H1 (cell line): Measurements from ENCODE around the gene NHS. TPM values are rescaled to one million over a fixed set of nuclear protein-coding genes. Genes with fewer than 3 reads are reported as not detected.

Experiments used
- CTCF ChIA-PET: fragments of 300-600 bp; sonication (Branson Sonifier 250); formaldehyde crosslinking; loops from one replicate; lab custom pipeline; 2021; ENCODE audit not compliant: partially characterized antibody; lab: Charles Lee
- POLR2A ChIA-PET: fragments of 300-600 bp; sonication (Branson Sonifier 250); formaldehyde crosslinking; loops from one replicate; lab custom pipeline; 2021; ENCODE audit warnings: inconsistent platforms; ENCODE audit not compliant: partially characterized antibody; lab: Charles Lee
- DNase-seq, 2 experiments: peaks; one replicate each; pipeline versions ENCODE4 v3.0.0 to v3.0.0-alpha.2; 2010 to 2022; ENCODE audit warnings: low spot score in 2 of 2, low read depth in 1 of 2, mixed read lengths in 1 of 2
- FAIRE-seq: peaks from 2 replicates; lab custom pipeline; 2011; peaks lifted over from hg19 to GRCh38; lab: Jason Lieb, UNC
- H2AFZ ChIP-seq: 2 replicates; pipeline ENCODE4 v1.8.1; 2012; ENCODE audit warnings: low read length, inconsistent platforms
- H2AK5ac ChIP-seq: 2 replicates; pipeline ENCODE4 v1.6.1; 2013; ENCODE audit warnings: low read depth, low read length
- H2BK120ac ChIP-seq: replicated peaks from 2 replicates; pipeline ENCODE3; 2013; ENCODE audit warnings: low read depth, low read length, inconsistent platforms
- H2BK12ac ChIP-seq: 2 replicates; pipeline ENCODE4 v1.6.1; 2013; ENCODE audit warnings: low read depth, low read length
- H2BK15ac ChIP-seq: 2 replicates; pipeline ENCODE4 v1.6.1; 2013; ENCODE audit warnings: low read length
- H2BK20ac ChIP-seq: 2 replicates; pipeline ENCODE4 v1.6.1; 2013; ENCODE audit warnings: low read length
- H2BK5ac ChIP-seq: 2 replicates; pipeline ENCODE4 v1.6.1; 2013; ENCODE audit warnings: low read depth, low read length
- H3K14ac ChIP-seq: 2 replicates; pipeline ENCODE4 v1.6.1; 2013; ENCODE audit warnings: inconsistent platforms; ENCODE audit not compliant: insufficient read length
- H3K18ac ChIP-seq: 2 replicates; pipeline ENCODE4 v1.6.1; 2013; ENCODE audit warnings: low read length; ENCODE audit errors: extremely low read depth
- H3K23ac ChIP-seq: 2 replicates; pipeline ENCODE4 v1.6.1; 2013; ENCODE audit warnings: inconsistent platforms; ENCODE audit not compliant: insufficient read length
- H3K23me2 ChIP-seq: 2 replicates; pipeline ENCODE4 v1.6.1; 2013; ENCODE audit warnings: low read depth, low read length
- H3K27ac ChIP-seq: 2 replicates; pipeline ENCODE4 v1.6.1; 2011; ENCODE audit warnings: low read depth, low read length, inconsistent platforms
- H3K27me3 ChIP-seq, 4 experiments: replicated peaks in 1 of 4; 1 replicate in 1 of 4; 2 replicates in 3 of 4; pipeline versions ENCODE4 v1.6.1 to v1.8.1; 2011 to 2013; ENCODE audit warnings: low read length in 3 of 4, mild to moderate bottlenecking in 3 of 4, inconsistent platforms in 2 of 4, mixed read lengths in 2 of 4, moderate library complexity in 1 of 4; ENCODE audit not compliant: control insufficient read depth in 3 of 4, insufficient read depth in 3 of 4; ENCODE audit errors: extremely low read depth in 1 of 4
- H3K36me3 ChIP-seq, 4 experiments: 2 replicates each; pipeline versions ENCODE4 v1.6.1 to v1.8.1; 2011 to 2013; ENCODE audit warnings: mild to moderate bottlenecking in 4 of 4, low read length in 3 of 4, moderate library complexity in 2 of 4, control low read depth in 1 of 4, inconsistent platforms in 1 of 4; ENCODE audit not compliant: insufficient read depth in 4 of 4, control insufficient read depth in 2 of 4
- H3K4ac ChIP-seq: replicated peaks from 2 replicates; pipeline ENCODE3; 2013; ENCODE audit warnings: low read length, low read depth, mixed read lengths, inconsistent platforms; ENCODE audit not compliant: insufficient read length
- H3K4me1 ChIP-seq, 4 experiments: replicated peaks in 1 of 4; 1 replicate in 1 of 4; 2 replicates in 3 of 4; pipeline versions ENCODE4 v1.6.1 to v1.8.1; 2011 to 2013; ENCODE audit warnings: low read length in 3 of 4, inconsistent platforms in 2 of 4, mixed read lengths in 1 of 4; ENCODE audit not compliant: insufficient read depth in 4 of 4, control insufficient read depth in 3 of 4
- H3K4me2 ChIP-seq, 2 experiments: 2 replicates each; pipeline versions ENCODE4 v1.6.1 to v1.8.1; 2011 to 2013; ENCODE audit warnings: low read depth in 2 of 2, low read length in 2 of 2, control low read depth in 1 of 2, inconsistent platforms in 1 of 2, mild to moderate bottlenecking in 1 of 2; ENCODE audit not compliant: insufficient read depth in 1 of 2
- H3K4me3 ChIP-seq, 4 experiments: fragments of 200-600, 300-600 bp in 1 of 4; sonication (generic), shearing (Covaris generic), sonication (Bioruptor Twin) in 1 of 4; 2 replicates each; pipeline versions ENCODE4 v1.5.1 to v1.8.1; 2011 to 2016; ENCODE audit warnings: low read length in 4 of 4, low read depth in 3 of 4, control low read depth in 2 of 4, inconsistent platforms in 2 of 4, mild to moderate bottlenecking in 2 of 4, mixed read lengths in 1 of 4, moderate library complexity in 1 of 4; ENCODE audit not compliant: insufficient read depth in 2 of 4; ENCODE audit errors: extremely low read depth in 1 of 4
- H3K56ac ChIP-seq: replicated peaks from 2 replicates; pipeline ENCODE3; 2013; ENCODE audit warnings: low read depth, mild to moderate bottlenecking, mixed read lengths, low read length, inconsistent platforms; ENCODE audit not compliant: insufficient read length
- H3K79me1 ChIP-seq: 2 replicates; pipeline ENCODE4 v1.6.1; 2013; ENCODE audit warnings: low read depth, low read length, control low read depth
- H3K79me2 ChIP-seq, 2 experiments: 2 replicates each; pipeline versions ENCODE4 v1.6.1 to v1.8.1; 2012 to 2013; ENCODE audit warnings: low read length in 2 of 2, mild to moderate bottlenecking in 2 of 2, inconsistent platforms in 1 of 2; ENCODE audit not compliant: insufficient read depth in 2 of 2, control insufficient read depth in 1 of 2
- H3K9ac ChIP-seq, 4 experiments: replicated peaks in 1 of 4; 1 replicate in 1 of 4; 2 replicates in 3 of 4; pipeline versions ENCODE4 v1.6.1 to v1.8.1; 2011 to 2013; ENCODE audit warnings: low read depth in 3 of 4, low read length in 3 of 4, control low read depth in 2 of 4, mild to moderate bottlenecking in 2 of 4, moderate library complexity in 2 of 4, inconsistent platforms in 1 of 4; ENCODE audit errors: extremely low read depth in 1 of 4
- H3K9me3 ChIP-seq, 2 experiments: 2 replicates each; pipeline versions ENCODE4 v1.6.1 to v1.8.1; 2012 to 2013; ENCODE audit warnings: mild to moderate bottlenecking in 2 of 2, moderate library complexity in 2 of 2, control low read depth in 1 of 2, inconsistent platforms in 1 of 2, low read depth in 1 of 2, low read length in 1 of 2, mixed read lengths in 1 of 2; ENCODE audit not compliant: insufficient read depth in 2 of 2
- H4K20me1 ChIP-seq, 2 experiments: replicated peaks in 1 of 2; 2 replicates each; pipeline versions ENCODE3 to v1.8.1; 2011 to 2013; ENCODE audit warnings: inconsistent platforms in 2 of 2, low read length in 2 of 2, mild to moderate bottlenecking in 1 of 2; ENCODE audit not compliant: insufficient read depth in 2 of 2, control insufficient read depth in 1 of 2
- H4K5ac ChIP-seq: 2 replicates; pipeline ENCODE4 v1.6.1; 2013; ENCODE audit warnings: low read length, low read depth, mixed read lengths, inconsistent platforms; ENCODE audit not compliant: insufficient read length
- H4K8ac ChIP-seq: 2 replicates; pipeline ENCODE4 v1.8.0; 2013; ENCODE audit warnings: mild to moderate bottlenecking, moderate library complexity, low read length, inconsistent platforms; ENCODE audit not compliant: insufficient read depth; ENCODE audit errors: extremely low read depth
- H4K91ac ChIP-seq: replicated peaks from 2 replicates; pipeline ENCODE3; 2013; ENCODE audit warnings: low read length, mixed read lengths, inconsistent platforms; ENCODE audit not compliant: insufficient read length
- BRCA1 ChIP-seq: IDR thresholded peaks from 2 replicates; pipeline ENCODE4 v1.6.1; 2012; ENCODE audit warnings: low read depth, low read length, improper control_type of control experiment
- CHD1 ChIP-seq: IDR thresholded peaks from 2 replicates; pipeline ENCODE4 v1.6.1; 2012; ENCODE audit warnings: low read depth, low read length, improper control_type of control experiment
- CREB1 ChIP-seq: IDR thresholded peaks from 2 replicates; pipeline ENCODE4 v1.6.1; 2012; ENCODE audit warnings: inconsistent platforms
- EP300 ChIP-seq, 2 experiments: IDR thresholded peaks; 1 replicate in 1 of 2; 2 replicates in 1 of 2; pipeline ENCODE4 v1.6.1; 2011 to 2012; ENCODE audit warnings: low read depth in 2 of 2, low read length in 2 of 2, mild to moderate bottlenecking in 2 of 2, borderline replicate concordance in 1 of 2, inconsistent platforms in 1 of 2, moderate library complexity in 1 of 2
- GTF2F1 ChIP-seq: IDR thresholded peaks from 2 replicates; pipeline ENCODE4 v1.6.1; 2012; ENCODE audit warnings: low read depth, low read length, improper control_type of control experiment, borderline replicate concordance
- HDAC2 ChIP-seq, 2 experiments: fragments of 300-600 bp in 1 of 2; sonication (generic) in 1 of 2; IDR thresholded peaks; 2 replicates each; pipeline ENCODE4 v1.6.1; 2011 to 2012; ENCODE audit warnings: low read depth in 2 of 2, low read length in 2 of 2, mild to moderate bottlenecking in 2 of 2, moderate library complexity in 2 of 2, borderline replicate concordance in 1 of 2, inconsistent platforms in 1 of 2
- KDM5A ChIP-seq: fragments of 200-600 bp; IDR thresholded peaks from 2 replicates; pipeline ENCODE4 v1.7.1; 2012; ENCODE audit warnings: mild to moderate bottlenecking, low read length, inconsistent platforms, mixed read lengths
- POLR2AphosphoS5 ChIP-seq: IDR thresholded peaks from 2 replicates; pipeline ENCODE4 v1.6.1; 2011; ENCODE audit warnings: low read depth, low read length
- RBBP5 ChIP-seq: IDR thresholded peaks from 2 replicates; pipeline ENCODE4 v1.7.1; 2012; ENCODE audit warnings: low read depth, mild to moderate bottlenecking, inconsistent platforms, low read length, moderate library complexity, borderline replicate concordance
- RFX5 ChIP-seq: IDR thresholded peaks from 2 replicates; pipeline ENCODE4 v1.6.1; 2011; ENCODE audit warnings: low read depth, low read length, improper control_type of control experiment, borderline replicate concordance
- SIN3A ChIP-seq, 2 experiments: IDR thresholded peaks in 1 of 2; conservative IDR thresholded peaks in 1 of 2; 2 replicates each; pipeline ENCODE4 v1.6.1; 2011 to 2012; ENCODE audit warnings: low read length in 2 of 2, improper control_type of control experiment in 1 of 2, low read depth in 1 of 2, mild to moderate bottlenecking in 1 of 2
- SIRT6 ChIP-seq: IDR thresholded peaks from one replicate; pipeline ENCODE4 v1.7.1; 2012; ENCODE audit warnings: low read length, inconsistent platforms
- TCF12 ChIP-seq: IDR thresholded peaks from 2 replicates; pipeline ENCODE4 v1.6.1; 2011; ENCODE audit warnings: low read depth, mild to moderate bottlenecking, low read length
- WGBS, 2 experiments: shearing (Covaris generic) in 1 of 2; methylation state at CpG; one replicate each; pipeline versions ENCODE4 v1.1.6 to v1.1.7; 2013 to 2015; ENCODE audit warnings: low lambda C conversion rate in 2 of 2, mixed read lengths in 2 of 2, inconsistent platforms in 1 of 2, low coverage in 1 of 2, missing lambda C conversion rate in 1 of 2; ENCODE audit not compliant: insufficient replicate concordance in 2 of 2, insufficient coverage in 1 of 2, insufficient read length in 1 of 2; ENCODE audit errors: extremely low coverage in 1 of 2, missing lambda C conversion rate in 1 of 2; 5-methylcytosine and 5-hydroxymethylcytosine counted together
- polyA plus RNA-seq, 7 experiments: library from polyadenylated mRNA; depleted of rRNA in 3 of 7; stranded (reverse) in 5 of 7; unstranded in 2 of 7; fragments of >200 nt in 5 of 7; fragments of 200-250 nt in 2 of 7; gene quantifications; 1 replicate in 5 of 7; 2 replicates in 1 of 7; 4 replicates in 1 of 7; pipeline versions ENCODE4 v1.2.1 to v1.2.3, GENCODE V29; 2011 to 2013; ENCODE audit warnings: missing spikeins in 2 of 7, mixed read lengths in 2 of 7
- total RNA-seq: library from RNA; stranded (reverse); fragmentation: NEBNext Ultra II Directional; extraction: Animal tissue kit (Norgen Biotek cat#: 25700); gene quantifications from 2 replicates; pipeline ENCODE4 v1.2.1, GENCODE V29; 2021
- TF ChIP-seq, protein P1 (sequence below): IDR thresholded peaks from 2 replicates; pipeline ENCODE4 v1.6.1; 2012; ENCODE audit warnings: inconsistent platforms

The NHS gene
- total and polyA plus RNA-seq, 2 of the 8 experiments (the other 6 are each of a cell fraction or from before 2014, with no cell fraction given), result 2.2 to 6.7 TPM

DNA sequence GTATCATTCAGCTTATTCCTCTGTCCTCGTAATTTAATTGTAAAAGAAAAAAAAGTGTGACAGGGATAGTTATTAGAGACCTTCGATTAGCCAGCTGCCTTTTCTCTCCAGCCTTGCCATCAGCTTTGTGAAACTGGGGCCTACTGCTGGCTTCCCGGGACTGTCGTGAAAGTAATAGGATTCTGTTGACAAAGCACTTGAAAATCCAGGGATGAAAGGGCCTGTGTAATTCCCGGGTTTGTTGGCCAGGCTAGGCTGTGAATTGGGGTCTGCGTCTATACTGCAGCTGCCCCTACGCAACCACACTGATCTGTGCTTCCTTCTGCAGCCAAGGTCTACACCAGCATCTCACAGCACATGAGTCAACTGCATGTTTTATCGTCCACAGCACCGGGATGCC, 241.9 kb downstream of the NHS start:
- H3K23ac ChIP-seq, result no peak overlapping the region
- H4K20me1 ChIP-seq, result no peaks in the 10 kb centered on the region
- no peaks in the 10 kb centered on the region for H3K27me3 ChIP-seq
- no peak overlapping the region for H4K5ac ChIP-seq
- no peak overlapping the region for H2AK5ac ChIP-seq
- H3K79me1 ChIP-seq, result no peaks in the 10 kb centered on the region; the same call in 1 of the 2 replicates
- H2BK12ac ChIP-seq, result no peak overlapping the region
- DNase-seq, result no peak
- H3K9me3 ChIP-seq, result no peaks in the 10 kb centered on the region
- no peak overlapping the region for H4K91ac ChIP-seq
- no peak overlapping the region for H3K56ac ChIP-seq
- WGBS, 2 experiments, result 89% methylated on average over 7 of the region's 9 CpGs; no CpG with 5 or more reads in 1 of the 2 experiments
- POLR2A ChIA-PET, result no interaction called here
- H3K18ac ChIP-seq, result no peak overlapping the region
- H2BK120ac ChIP-seq, result no peak overlapping the region
- H2BK5ac ChIP-seq, result no peak overlapping the region
- no peak overlapping the region for H3K4me2 ChIP-seq
- CTCF ChIA-PET, result interaction anchor here (1.4 kb wide), 1 partner anchor 81 kb away, joined by 3 read pairs; no protein-coding TSS in a partner anchor
- H3K36me3 ChIP-seq, result no peaks in the 10 kb centered on the region
- no peak overlapping the region for H2AFZ ChIP-seq
- no peak overlapping the region for H3K14ac ChIP-seq
- no peaks in the 10 kb centered on the region for H3K79me2 ChIP-seq
- no peaks in the 10 kb centered on the region for H3K23me2 ChIP-seq
- H3K4me1 ChIP-seq, result peaks cover 0 to 3% (median 1%) of the 10 kb centered on the region in 4 experiments; a peak in 2 of 7 replicates
- no peak overlapping the region for H2BK15ac ChIP-seq
- no peak for FAIRE-seq
- no peak overlapping the region for H3K4ac ChIP-seq
- no peak overlapping the region for H4K8ac ChIP-seq
- H2BK20ac ChIP-seq, result no peak overlapping the region
- no peak overlapping the region for H3K4me3 ChIP-seq
- H3K27ac ChIP-seq, result no peak overlapping the region
- H3K9ac ChIP-seq, result no peak overlapping the region
- TF ChIP-seq GTF2F1 (no peak), RFX5 (no peak), BRCA1 (no peak), TCF12 (no peak), CREB1 (no peak), SIN3A (conservative IDR thresholded peaks at IDR 0.05 in 1 of 2, IDR thresholded peaks at IDR 0.05 in 1 of 2; ENCODE audit: low read depth in 1 of 2, low read length in 2 of 2) (no peak), SIRT6 (no peak), RBBP5 (no peak), HDAC2 (IDR thresholded peaks at IDR 0.05; ENCODE audit: borderline replicate concordance in 1 of 2, low read depth in 2 of 2, low read length in 2 of 2) (no peak), CHD1 (no peak), KDM5A (no peak), POLR2AphosphoS5 (no peak), EP300 (IDR thresholded peaks at IDR 0.05; ENCODE audit: borderline replicate concordance in 1 of 2, low read depth in 2 of 2, low read length in 2 of 2) (no peak)
- TF ChIP-seq, protein P1, sequence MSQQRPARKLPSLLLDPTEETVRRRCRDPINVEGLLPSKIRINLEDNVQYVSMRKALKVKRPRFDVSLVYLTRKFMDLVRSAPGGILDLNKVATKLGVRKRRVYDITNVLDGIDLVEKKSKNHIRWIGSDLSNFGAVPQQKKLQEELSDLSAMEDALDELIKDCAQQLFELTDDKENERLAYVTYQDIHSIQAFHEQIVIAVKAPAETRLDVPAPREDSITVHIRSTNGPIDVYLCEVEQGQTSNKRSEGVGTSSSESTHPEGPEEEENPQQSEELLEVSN, result no peak
